Suppressor macrophage (primary cell): ENCODE measurements around the gene SH3BP2.

Experiments
- DNase-seq, 4 experiments: peaks; one replicate each; pipeline ENCODE4 v3.0.0-alpha.2; 2020 to 2022

SH3BP2 gene

GRCh38 chr4:2817701-2818350 is 24.9 kb downstream of the SH3BP2 start:
- peak in 1 of 4 experiments; percentile 36 for DNase-seq

DNA sequence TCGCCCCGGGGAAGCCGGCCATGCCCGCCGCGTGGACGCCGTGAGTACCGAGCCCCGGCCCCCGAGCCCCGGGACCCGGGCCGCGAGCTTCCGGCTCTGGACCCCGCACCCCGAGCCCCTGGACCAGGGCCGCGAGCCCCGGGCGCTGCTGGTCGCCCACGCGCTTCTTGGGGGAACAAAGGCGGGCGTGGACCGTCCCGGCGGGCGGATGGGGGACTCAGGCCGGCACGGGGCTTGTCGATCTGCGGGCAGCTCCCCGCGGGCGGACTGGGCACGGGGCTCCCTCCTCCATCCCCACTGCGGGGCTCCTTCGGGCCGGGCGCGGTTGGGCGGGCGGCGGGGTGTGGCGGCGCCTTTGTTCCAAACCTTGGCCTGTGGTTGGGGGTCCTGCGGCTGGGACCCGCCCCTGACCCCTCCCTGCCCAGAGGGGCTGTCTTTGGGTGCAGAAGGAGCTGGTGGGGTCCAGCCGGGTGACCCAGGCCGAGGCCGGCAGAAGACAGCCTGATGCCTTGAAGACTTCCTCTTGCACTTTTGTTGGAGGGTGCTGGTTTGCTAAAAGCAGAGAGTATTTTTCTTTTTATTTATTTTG is 25.6 kb downstream of the SH3BP2 start:
- peak in 1 of 4 experiments; percentile 43 for DNase-seq

- no peak for DNase-seq
Observed at GRCh38 chr4:2819244-2820215, 26.6 kb downstream of the SH3BP2 start.

- DNase-seq: no peak
Observed at GRCh38 chr4:2820216-2820982, 27.5 kb downstream of the SH3BP2 start.

DNA sequence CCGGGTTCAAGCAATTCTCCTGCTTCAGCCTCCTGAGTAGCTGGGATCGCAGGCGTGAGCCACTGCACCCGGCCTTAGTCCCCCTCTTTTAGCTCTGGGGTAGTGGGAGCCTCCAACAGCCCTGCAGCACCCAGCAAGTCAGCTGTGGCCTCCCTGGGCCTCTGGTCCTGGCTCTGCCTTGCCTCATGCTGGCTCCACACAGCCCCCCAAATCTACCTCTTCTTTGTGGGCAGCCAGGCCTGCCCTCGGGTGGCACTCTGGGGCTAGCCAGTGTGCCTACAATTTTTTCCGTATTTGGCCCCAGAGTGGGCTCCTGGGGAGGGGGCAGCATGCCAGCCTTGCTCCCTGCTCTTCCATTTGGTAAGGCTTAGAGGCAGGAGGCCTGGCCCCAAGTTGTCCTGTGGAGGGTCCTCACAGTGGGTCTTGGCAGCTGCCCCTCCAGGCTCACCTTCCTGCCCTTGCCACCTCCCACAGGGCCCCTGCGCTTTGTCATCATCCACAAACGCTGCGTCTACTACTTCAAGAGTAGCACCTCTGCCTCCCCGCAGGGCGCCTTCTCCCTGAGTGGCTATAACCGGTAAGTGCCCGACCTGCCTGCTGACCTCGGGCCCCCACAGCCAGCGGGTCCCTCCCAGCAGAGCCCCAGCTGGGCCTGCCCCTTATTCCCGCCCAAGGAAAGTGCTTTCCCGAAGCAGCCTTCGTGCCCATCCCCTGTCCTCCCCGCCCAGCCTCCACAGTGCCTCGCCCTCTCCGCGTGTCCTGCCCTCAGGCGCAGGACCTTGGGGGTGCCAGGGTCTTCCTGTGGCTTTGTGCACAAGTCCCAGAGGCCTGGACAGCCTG is 29.8 kb downstream of the SH3BP2 start:
- no peak for DNase-seq

- DNase-seq: no peak
Observed at GRCh38 chr4:2823301-2823670, 30.4 kb downstream of the SH3BP2 start.

GRCh38 chr4:2823671-2824328 is 30.9 kb downstream of the SH3BP2 start:
- peak in 3 of 4 experiments; percentile 50 to 66 (median 63) for DNase-seq

DNA sequence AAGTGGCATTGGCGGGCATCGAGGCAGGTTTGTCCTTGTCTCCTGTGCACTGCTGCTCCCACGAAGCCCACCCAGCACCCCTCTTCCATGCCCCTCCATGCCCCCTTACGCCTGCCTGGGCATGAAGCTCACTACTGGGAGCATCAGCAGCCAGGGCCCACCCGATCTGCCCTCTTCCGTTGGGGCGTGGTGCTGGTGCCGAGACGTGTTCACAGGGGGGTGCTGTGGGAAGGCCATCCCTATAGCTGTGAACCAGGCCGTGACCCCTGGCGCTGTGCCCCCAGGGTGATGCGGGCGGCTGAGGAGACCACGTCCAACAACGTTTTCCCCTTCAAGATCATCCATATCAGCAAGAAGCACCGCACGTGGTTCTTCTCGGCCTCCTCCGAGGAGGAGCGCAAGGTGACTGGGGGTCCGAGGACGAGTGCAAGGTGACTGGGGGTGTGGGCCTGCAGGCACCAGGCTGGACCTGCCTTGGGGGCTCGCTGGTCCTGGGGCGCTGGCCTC is 31.5 kb downstream of the SH3BP2 start:
- DNase-seq: no peak

- DNase-seq: no peak
Observed at GRCh38 chr4:2824836-2825381, 32.0 kb downstream of the SH3BP2 start.

- DNase-seq: no peak
Observed at GRCh38 chr4:2825740-2826139, 32.9 kb downstream of the SH3BP2 start.

DNA sequence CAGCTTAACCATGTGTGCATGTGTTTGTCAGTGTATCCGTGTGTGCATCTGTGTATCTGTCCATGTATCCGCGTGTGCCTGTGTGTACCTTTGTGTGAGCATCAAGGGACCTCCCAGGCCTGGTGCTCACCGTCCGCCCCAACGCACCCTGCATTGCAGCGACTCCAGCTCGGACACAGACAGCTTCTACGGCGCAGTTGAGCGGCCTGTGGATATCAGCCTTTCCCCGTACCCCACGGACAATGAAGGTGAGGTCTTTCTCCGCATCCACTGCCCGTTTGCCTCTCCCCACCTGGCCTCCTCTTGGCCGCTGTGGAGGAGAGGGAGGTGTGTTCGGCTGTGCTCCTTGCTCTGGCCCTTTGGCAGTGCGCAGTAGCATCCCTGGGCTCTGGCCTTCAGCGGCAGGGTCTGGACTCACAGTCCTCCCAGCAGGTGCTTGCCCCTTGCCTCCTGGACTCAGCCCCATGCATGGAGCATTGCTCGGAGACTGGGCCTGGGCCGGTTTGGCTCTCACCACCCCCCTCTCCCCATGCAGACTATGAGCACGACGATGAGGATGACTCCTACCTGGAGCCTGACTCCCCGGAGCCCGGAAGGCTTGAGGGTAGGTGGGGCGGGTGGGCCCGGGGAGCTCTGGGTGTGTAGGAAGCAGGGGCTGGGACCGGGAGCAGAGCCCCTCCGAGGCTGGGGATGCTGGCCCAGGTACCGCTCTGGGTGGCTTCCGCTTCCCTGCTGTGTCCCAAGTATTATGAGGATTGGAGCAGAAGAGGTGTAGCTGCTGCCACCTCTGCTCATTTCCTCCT is 34.4 kb downstream of the SH3BP2 start:
- DNase-seq: no peak

DNA sequence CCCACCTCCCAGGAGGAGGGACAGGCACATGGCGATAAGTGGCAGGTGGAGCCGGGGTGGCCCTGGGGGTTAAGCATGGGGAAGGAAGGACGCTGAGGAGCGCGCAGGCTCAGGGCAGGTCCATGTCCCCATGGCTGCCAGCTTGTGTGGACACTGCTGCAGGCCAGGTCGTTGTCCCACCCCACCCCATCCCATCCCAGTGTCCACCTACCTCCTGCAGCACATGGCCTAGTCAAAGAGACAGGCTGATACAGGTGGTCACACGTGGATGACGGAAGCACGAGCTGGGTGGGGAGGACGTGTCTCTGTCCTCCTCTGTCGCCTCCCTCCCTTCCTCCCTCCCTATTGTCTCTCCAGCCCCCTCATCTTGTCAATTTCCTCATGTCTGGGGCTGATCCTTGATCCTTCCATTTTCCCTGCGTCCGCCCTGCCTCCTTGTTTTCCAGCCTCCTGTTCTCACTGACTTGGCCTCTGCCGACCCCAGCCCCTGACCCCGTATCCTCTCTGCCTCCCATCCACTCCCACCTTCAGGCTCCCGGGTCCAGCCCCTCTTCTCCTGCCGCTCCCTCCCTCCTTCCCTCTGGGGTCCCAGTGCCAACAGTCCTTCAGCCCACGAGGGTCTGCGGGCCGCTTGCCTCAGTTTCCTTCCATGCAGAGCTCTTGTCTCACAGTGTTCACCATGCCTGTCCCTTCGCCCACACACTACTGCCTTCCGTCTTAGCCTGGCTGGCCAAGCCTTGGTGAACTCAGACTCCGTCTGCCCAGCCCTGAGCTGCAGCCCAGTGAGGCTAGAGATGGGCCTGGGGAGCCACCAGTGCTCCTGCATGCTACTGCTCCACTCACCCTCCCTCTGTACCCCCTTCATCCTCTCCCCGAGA is 35.2 kb downstream of the SH3BP2 start:
- DNase-seq: no peak

- no peak for DNase-seq
Observed at GRCh38 chr4:2828758-2829181, 35.9 kb downstream of the SH3BP2 start.

DNA sequence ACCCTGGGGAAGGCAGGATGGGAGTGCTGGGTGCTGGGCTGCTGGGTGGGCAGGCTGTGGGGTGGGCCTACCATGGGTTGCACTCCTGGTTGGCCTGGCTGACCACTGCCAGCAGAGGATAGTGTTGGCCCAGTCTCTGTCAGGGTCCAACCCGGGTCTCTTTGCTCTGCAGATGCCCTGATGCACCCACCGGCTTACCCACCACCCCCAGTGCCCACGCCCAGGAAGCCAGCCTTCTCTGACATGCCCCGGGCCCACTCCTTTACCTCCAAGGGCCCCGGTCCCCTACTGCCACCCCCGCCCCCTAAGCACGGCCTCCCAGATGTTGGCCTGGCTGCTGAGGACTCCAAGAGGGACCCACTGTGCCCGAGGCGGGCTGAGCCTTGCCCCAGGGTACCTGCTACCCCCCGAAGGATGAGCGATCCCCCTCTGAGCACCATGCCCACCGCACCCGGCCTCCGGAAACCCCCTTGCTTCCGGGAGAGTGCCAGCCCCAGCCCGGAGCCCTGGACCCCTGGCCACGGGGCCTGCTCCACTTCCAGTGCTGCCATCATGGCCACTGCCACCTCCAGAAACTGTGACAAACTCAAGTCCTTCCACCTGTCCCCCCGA is 36.5 kb downstream of the SH3BP2 start:
- DNase-seq: no peak

DNA sequence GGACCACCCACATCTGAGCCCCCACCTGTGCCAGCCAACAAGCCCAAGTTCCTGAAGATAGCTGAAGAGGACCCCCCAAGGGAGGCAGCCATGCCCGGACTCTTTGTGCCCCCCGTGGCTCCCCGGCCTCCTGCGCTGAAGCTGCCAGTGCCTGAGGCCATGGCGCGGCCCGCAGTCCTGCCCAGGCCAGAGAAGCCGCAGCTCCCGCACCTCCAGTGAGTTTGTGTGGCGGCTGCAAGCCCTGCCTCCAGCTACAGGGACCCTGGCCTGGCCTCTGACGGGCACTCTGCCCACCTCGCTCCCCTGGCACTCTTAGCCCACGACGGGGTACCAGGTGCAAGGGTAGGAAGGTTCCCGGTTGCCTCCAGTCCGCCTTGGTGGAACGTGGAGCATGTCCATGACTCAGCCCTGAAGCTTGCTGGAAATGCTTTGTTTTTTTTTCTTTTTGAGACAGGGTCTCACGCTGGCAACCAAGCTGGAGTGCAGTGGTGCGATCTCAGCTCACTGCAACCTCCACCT is 37.1 kb downstream of the SH3BP2 start:
- no peak for DNase-seq

DNA sequence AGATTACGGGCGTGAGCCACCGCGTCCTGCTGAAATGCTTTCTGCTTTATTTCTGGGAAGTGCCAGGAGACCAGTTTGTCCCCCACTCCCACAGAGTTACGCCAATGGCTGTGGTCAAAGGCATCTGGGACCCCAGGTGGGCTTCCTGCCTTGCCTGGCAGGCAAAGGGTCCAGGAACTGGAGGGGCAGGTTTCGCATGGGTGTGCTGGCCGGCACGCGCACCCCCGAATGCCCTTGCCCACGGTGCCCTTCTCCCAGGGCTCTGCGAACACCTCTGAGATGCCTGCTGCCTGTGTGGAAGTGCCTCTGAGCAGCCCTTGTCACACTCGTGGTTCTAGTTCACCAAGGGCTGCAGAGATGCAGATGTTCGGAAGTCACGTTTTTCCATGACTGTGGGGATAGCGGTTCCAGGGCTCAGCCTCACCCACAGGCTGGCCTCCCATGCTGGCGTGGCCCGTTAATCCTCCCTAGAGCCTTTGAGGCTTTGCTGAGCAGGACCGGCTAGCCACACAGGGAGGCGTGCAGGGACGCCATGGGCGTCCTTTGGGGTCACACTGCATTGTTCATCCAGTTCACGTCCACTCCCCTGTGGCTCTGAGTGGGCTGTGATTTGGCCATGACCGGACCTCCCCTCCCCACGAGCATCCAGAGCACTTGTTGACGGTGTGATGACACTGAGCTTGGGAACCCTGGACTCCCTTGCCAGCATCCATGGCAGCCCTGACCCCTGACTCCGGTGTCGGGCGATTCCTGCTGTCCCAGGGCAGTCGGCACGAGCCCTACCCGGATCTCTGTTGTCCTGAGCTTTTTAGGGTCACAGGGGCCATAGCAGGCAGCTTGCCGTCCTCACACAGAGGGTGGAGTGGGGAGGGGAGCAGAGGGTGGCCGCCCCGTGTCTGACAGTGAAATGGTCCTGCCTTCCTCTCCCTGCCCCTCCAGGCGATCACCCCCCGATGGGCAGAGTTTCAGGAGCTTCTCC is 38.0 kb downstream of the SH3BP2 start:
- DNase-seq: no peak
